ENCODE measurements around the gene B4GALT6.
A peak's percentile ranks its signal among the peaks of the same experiment; 100 is the strongest.

The B4GALT6 gene

GRCh38 chr18:31671951-31672350, 12.4 kb downstream of the B4GALT6 start:
- no peak overlapping the region for H3K4me3 ChIP-seq (ENCODE audit: low read depth, low read length)
- TF ChIP-seq CTCF (IDR thresholded peaks at IDR 0.05; ENCODE audit: low read depth, low read length): no peak
- peaks cover 9% of the 10 kb centered on the region for H3K4me1 ChIP-seq
- peak; percentile 25 for DNase-seq
- H3K36me3 ChIP-seq: no peaks in the 10 kb centered on the region
- no peaks in the 10 kb centered on the region for H3K27me3 ChIP-seq
- no peaks in the 10 kb centered on the region for H3K9me3 ChIP-seq

- Histone ChIP-seq H3K4me1 (peaks cover 3% of the 10 kb centered on the region), H3K9me3 (no peaks in the 10 kb centered on the region), H3K36me3 (no peaks in the 10 kb centered on the region), H3K4me3 (ENCODE audit: low read depth, low read length) (no peak overlapping the region), H3K27me3 (no peaks in the 10 kb centered on the region)
- TF ChIP-seq CTCF (IDR thresholded peaks at IDR 0.05; ENCODE audit: low read depth, low read length): no peak
- no peak for DNase-seq
Observed at GRCh38 chr18:31669541-31669940, 14.8 kb downstream of the B4GALT6 start.

- Histone ChIP-seq H3K27me3 (no peaks in the 10 kb centered on the region), H3K4me1 (peaks cover 3% of the 10 kb centered on the region; the same call in 1 of the 2 replicates)
- no peak for DNase-seq
Observed at GRCh38 chr18:31667185-31667584, 17.2 kb downstream of the B4GALT6 start.

GRCh38 chr18:31666055-31666454, 18.3 kb downstream of the B4GALT6 start:
- no peak for TF ChIP-seq CTCF (IDR thresholded peaks at IDR 0.05; ENCODE audit: low read depth, low read length)
- no peaks in the 10 kb centered on the region for H3K36me3 ChIP-seq
- peaks cover under 1% of the 10 kb centered on the region; the same call in 1 of the 2 replicates for H3K4me1 ChIP-seq
- no peak for DNase-seq
- H3K27me3 ChIP-seq: no peaks in the 10 kb centered on the region
- H3K9me3 ChIP-seq: no peaks in the 10 kb centered on the region
- no peak overlapping the region for H3K4me3 ChIP-seq (ENCODE audit: low read depth, low read length)

More at GRCh38 chr18:31667185-31667584, 17.2 kb downstream of the B4GALT6 start:
- Histone ChIP-seq H3K36me3 (no peaks in the 10 kb centered on the region), H3K9me3 (no peaks in the 10 kb centered on the region), H3K4me3 (ENCODE audit: low read depth, low read length) (no peak overlapping the region)
- no peak for TF ChIP-seq CTCF (IDR thresholded peaks at IDR 0.05; ENCODE audit: low read depth, low read length)

- no peaks in the 10 kb centered on the region for H3K27me3 ChIP-seq
- H3K36me3 ChIP-seq: no peaks in the 10 kb centered on the region
- TF ChIP-seq CTCF (IDR thresholded peaks at IDR 0.05; ENCODE audit: low read depth, low read length): no peak
- no peak for DNase-seq
- H3K4me3 ChIP-seq (ENCODE audit: low read depth, low read length): no peak overlapping the region
- H3K9me3 ChIP-seq: no peaks in the 10 kb centered on the region
- H3K4me1 ChIP-seq: no peaks in the 10 kb centered on the region
Observed at GRCh38 chr18:31664101-31664500, 20.3 kb downstream of the B4GALT6 start.

- TF ChIP-seq CTCF (IDR thresholded peaks at IDR 0.05; ENCODE audit: low read depth, low read length): no peak
Observed at GRCh38 chr18:31661965-31662364, 22.4 kb downstream of the B4GALT6 start.

More at GRCh38 chr18:31661965-31662364, 22.4 kb downstream of the B4GALT6 start:
- Histone ChIP-seq H3K4me1 (no peaks in the 10 kb centered on the region), H3K27me3 (no peaks in the 10 kb centered on the region), H3K9me3 (no peaks in the 10 kb centered on the region), H3K4me3 (ENCODE audit: low read depth, low read length) (no peak overlapping the region), H3K36me3 (no peaks in the 10 kb centered on the region)
- no peak for DNase-seq

Data from BE2C (cell line).